ENCODE data around the gene TWIST2. TPM values are rescaled to one million over a fixed set of nuclear protein-coding genes. Genes with fewer than 3 reads are reported as not detected.

The TWIST2 gene
- total and polyA plus RNA-seq, 9 of the 15 experiments (the other 6 are each of a cell fraction or from before 2014, with no cell fraction given), result not detected

DNA sequence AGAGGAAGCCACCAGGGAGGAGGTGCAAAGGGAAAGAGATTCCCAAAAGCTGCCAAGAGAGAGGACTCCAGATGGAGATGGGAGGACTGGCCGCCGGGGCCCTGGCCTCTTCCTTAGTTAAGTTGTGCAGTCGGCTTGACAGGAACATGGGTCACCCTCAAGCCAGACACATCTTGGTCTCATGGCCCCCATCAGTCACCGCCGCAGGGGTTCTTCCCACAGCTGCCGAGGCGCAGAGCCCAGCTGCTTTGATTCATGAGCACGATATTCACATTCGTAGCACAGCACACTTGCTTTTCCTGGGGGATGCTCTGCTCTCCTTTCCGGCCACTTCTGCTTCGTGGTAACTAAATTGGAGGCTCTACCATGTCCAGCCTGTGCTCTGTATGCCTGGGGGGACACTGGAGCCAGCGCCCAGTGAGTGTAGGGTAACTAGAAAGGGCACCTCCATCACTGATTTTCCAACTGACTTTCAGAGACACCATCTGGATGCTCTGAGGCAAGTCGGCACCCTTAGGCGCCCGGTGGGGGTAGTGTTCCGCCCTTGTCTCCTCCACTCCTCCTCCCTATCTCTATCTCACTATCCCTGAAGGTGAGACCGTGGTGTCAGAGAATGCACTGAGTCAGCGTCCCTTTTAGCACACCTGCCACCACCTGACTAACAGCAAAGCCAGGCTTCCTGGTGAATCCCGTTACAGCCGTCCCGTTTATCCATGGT lies 13.3 kb downstream of the TWIST2 start:
- in situ Hi-C loops (cut with MboI), result no loop called here
- Histone ChIP-seq H3K79me2 (ENCODE audit: control insufficient read depth, insufficient read depth, low read length) (no peaks in the 10 kb centered on the region), H3K27ac (ENCODE audit: extremely low read depth, low read depth, low read length) (no peak overlapping the region), H3K9me3 (replicated peaks; ENCODE audit: control insufficient read depth, insufficient read depth, low read depth, low read length) (no peaks in the 10 kb centered on the region), H3K4me1 (replicated peaks in 1 of 2; ENCODE audit: control insufficient read depth in 2 of 2, insufficient read depth in 2 of 2, low read length in 2 of 2) (no peaks in the 10 kb centered on the region), H2AFZ (ENCODE audit: low read depth, low read length) (no peak overlapping the region), H3K27me3 (ENCODE audit: control insufficient read depth in 2 of 2, insufficient read depth in 2 of 2, low read length in 2 of 2) (peaks cover 0 to 64% of the 10 kb centered on the region in 2 experiments; a peak in 3 of 5 replicates), H4K20me1 (replicated peaks; ENCODE audit: control insufficient read depth, insufficient read depth, low read length) (no peaks in the 10 kb centered on the region), H3K4me2 (ENCODE audit: insufficient read depth, low read length) (no peak overlapping the region), H3K36me3 (ENCODE audit: control insufficient read depth, insufficient read depth, low read length) (no peaks in the 10 kb centered on the region), H3K9ac (ENCODE audit: insufficient read depth in 1 of 2, low read depth in 2 of 2, low read length in 2 of 2) (no peak overlapping the region), H3K9me1 (ENCODE audit: control insufficient read depth, insufficient read depth, low read length) (no peaks in the 10 kb centered on the region), H3K4me3 (no peak overlapping the region)
- WGBS (ENCODE audit: insufficient coverage, low coverage, missing lambda C conversion rate), result 3% methylated on average over 21 of the region's 21 CpGs
- CTCF ChIA-PET (ENCODE audit: low intra/inter-chr PET ratio), result no interaction called here
- DNase-seq (ENCODE audit: extremely low read depth in 1 of 4, low spot score in 3 of 4) (no peak), FAIRE-seq (no peak), ATAC-seq (no peak)
- no TSS peak for BruUV-seq (replicated peaks)
- intact Hi-C loops (cut with micrococcal nuclease), result no loop called here
- POLR2A ChIA-PET, result no interaction called here
- TF ChIP-seq HEY1 (CRISPR knock-in tag; IDR thresholded peaks at IDR 0.05; ENCODE audit: borderline replicate concordance) (no peak), RUNX1 (IDR thresholded peaks at IDR 0.05; ENCODE audit: low read depth) (no peak), MYC (IDR thresholded peaks at IDR 0.05; ENCODE audit: low read depth, low read length) (no peak), MYC (CRISPR knock-in tag; IDR thresholded peaks at IDR 0.05; ENCODE audit: borderline replicate concordance, low read depth) (no peak), BMI1 (IDR thresholded peaks at IDR 0.05; ENCODE audit: low read length) (no peak), TFAM (CRISPR knock-in tag; conservative IDR thresholded peaks at IDR 0.05) (no peak)
- TF ChIP-seq, protein P1, sequence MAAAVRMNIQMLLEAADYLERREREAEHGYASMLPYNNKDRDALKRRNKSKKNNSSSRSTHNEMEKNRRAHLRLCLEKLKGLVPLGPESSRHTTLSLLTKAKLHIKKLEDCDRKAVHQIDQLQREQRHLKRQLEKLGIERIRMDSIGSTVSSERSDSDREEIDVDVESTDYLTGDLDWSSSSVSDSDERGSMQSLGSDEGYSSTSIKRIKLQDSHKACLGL (CRISPR knock-in tag; IDR thresholded peaks at IDR 0.05; ENCODE audit: borderline replicate concordance, poor library complexity, severe bottlenecking), result no peak
- TF ChIP-seq, protein P2, sequence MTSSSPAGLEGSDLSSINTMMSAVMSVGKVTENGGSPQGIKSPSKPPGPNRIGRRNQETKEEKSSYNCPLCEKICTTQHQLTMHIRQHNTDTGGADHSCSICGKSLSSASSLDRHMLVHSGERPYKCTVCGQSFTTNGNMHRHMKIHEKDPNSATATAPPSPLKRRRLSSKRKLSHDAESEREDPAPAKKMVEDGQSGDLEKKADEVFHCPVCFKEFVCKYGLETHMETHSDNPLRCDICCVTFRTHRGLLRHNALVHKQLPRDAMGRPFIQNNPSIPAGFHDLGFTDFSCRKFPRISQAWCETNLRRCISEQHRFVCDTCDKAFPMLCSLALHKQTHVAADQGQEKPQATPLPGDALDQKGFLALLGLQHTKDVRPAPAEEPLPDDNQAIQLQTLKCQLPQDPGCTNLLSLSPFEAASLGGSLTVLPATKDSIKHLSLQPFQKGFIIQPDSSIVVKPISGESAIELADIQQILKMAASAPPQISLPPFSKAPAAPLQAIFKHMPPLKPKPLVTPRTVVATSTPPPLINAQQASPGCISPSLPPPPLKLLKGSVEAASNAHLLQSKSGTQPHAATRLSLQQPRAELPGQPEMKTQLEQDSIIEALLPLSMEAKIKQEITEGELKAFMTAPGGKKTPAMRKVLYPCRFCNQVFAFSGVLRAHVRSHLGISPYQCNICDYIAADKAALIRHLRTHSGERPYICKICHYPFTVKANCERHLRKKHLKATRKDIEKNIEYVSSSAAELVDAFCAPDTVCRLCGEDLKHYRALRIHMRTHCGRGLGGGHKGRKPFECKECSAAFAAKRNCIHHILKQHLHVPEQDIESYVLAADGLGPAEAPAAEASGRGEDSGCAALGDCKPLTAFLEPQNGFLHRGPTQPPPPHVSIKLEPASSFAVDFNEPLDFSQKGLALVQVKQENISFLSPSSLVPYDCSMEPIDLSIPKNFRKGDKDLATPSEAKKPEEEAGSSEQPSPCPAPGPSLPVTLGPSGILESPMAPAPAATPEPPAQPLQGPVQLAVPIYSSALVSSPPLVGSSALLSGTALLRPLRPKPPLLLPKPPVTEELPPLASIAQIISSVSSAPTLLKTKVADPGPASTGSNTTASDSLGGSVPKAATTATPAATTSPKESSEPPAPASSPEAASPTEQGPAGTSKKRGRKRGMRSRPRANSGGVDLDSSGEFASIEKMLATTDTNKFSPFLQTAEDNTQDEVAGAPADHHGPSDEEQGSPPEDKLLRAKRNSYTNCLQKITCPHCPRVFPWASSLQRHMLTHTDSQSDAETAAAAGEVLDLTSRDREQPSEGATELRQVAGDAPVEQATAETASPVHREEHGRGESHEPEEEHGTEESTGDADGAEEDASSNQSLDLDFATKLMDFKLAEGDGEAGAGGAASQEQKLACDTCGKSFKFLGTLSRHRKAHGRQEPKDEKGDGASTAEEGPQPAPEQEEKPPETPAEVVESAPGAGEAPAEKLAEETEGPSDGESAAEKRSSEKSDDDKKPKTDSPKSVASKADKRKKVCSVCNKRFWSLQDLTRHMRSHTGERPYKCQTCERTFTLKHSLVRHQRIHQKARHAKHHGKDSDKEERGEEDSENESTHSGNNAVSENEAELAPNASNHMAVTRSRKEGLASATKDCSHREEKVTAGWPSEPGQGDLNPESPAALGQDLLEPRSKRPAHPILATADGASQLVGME (CRISPR knock-in tag; IDR thresholded peaks at IDR 0.05), result no peak
- TF ChIP-seq, protein P3, sequence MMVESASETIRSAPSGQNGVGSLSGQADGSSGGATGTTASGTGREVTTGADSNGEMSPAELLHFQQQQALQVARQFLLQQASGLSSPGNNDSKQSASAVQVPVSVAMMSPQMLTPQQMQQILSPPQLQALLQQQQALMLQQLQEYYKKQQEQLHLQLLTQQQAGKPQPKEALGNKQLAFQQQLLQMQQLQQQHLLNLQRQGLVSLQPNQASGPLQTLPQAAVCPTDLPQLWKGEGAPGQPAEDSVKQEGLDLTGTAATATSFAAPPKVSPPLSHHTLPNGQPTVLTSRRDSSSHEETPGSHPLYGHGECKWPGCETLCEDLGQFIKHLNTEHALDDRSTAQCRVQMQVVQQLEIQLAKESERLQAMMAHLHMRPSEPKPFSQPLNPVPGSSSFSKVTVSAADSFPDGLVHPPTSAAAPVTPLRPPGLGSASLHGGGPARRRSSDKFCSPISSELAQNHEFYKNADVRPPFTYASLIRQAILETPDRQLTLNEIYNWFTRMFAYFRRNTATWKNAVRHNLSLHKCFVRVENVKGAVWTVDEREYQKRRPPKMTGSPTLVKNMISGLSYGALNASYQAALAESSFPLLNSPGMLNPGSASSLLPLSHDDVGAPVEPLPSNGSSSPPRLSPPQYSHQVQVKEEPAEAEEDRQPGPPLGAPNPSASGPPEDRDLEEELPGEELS (CRISPR knock-in tag; IDR thresholded peaks at IDR 0.05; ENCODE audit: borderline replicate concordance), result no peak
- TF ChIP-seq, protein P4, sequence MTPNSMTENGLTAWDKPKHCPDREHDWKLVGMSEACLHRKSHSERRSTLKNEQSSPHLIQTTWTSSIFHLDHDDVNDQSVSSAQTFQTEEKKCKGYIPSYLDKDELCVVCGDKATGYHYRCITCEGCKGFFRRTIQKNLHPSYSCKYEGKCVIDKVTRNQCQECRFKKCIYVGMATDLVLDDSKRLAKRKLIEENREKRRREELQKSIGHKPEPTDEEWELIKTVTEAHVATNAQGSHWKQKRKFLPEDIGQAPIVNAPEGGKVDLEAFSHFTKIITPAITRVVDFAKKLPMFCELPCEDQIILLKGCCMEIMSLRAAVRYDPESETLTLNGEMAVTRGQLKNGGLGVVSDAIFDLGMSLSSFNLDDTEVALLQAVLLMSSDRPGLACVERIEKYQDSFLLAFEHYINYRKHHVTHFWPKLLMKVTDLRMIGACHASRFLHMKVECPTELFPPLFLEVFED (CRISPR knock-in tag; conservative IDR thresholded peaks at IDR 0.05), result no peak

Measured in K562 (cell line).